Heart left ventricle (tissue), 13 donors: ENCODE data around the gene ZNHIT6.

Experiments
- POLR2A ChIP-seq, 2 donors: fragments of 450-650 bp; IDR thresholded peaks; one replicate each; pipeline ENCODE4 v1.6.1; 2017; ENCODE audit warnings: antibody characterized with exemption in 2 of 2, mild to moderate bottlenecking in 2 of 2, moderate library complexity in 2 of 2
- TF ChIP-seq, protein P1 (sequence below), 12 donors: fragments of 200-600 bp; sonication (generic) in 4 of 12; IDR thresholded peaks; one replicate each; pipeline versions ENCODE4 v1.5.0 to v1.8.0; 2018 to 2022; ENCODE audit warnings: antibody characterized with exemption in 12 of 12, mild to moderate bottlenecking in 5 of 12
- donor health status: ischemic (EF 13 %, LVEDD 7.1; RV severe dilation, severe dysfunction).
- donor health status: DM: no; HTN: yes; CAD: no.
- donor health status: DM: no; HTN: no; CAD: no.
- donor health status: ischemic (EF 25% LVEDD 6.9; RV normal size, moderate dysfunction).
- donor health status: ischemic (EF 25% LVEDD 5.7; RV mildly dilated, moderate dysfunction).
- donor health status: ischemic (EF 35%, LVEDD 5.7; RV mildly dilated, moderate dysfunction).
- donor health status: nonischemic (EF 11% LVEDD 7.7; RV severe dilation, severe dysfunction).
- donor health status: DM: yes; HTN: yes; CAD: no.
- donor health status: PGD.
- donor health status: ischemic (EF 29% LVEDD 5.4; RV normal size, mild dysfunction).
- donor health status: nonischemic (EF 23%, LVEDD 6.1; RV moderate dilation, normal function).

DNA sequence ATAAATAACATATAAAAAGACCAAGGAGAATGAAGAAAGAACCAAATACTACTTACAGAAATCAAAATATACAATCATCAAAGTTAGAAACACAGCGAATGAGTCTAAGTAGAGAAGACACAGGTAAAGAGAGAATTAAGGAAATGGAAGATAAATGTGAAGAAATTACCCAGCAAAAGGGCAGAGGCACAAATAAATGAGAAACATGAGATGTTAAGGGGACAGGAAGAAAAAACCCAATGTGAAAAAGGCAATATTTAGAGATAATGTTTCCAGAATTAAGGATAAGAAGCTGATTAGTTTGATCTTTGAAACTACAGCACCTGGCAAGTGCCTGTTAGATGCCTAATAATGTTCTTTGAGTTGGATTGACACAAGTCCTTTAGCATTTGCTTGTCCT, 86.8 kb downstream of the ZNHIT6 start:
- TF ChIP-seq, protein P1, sequence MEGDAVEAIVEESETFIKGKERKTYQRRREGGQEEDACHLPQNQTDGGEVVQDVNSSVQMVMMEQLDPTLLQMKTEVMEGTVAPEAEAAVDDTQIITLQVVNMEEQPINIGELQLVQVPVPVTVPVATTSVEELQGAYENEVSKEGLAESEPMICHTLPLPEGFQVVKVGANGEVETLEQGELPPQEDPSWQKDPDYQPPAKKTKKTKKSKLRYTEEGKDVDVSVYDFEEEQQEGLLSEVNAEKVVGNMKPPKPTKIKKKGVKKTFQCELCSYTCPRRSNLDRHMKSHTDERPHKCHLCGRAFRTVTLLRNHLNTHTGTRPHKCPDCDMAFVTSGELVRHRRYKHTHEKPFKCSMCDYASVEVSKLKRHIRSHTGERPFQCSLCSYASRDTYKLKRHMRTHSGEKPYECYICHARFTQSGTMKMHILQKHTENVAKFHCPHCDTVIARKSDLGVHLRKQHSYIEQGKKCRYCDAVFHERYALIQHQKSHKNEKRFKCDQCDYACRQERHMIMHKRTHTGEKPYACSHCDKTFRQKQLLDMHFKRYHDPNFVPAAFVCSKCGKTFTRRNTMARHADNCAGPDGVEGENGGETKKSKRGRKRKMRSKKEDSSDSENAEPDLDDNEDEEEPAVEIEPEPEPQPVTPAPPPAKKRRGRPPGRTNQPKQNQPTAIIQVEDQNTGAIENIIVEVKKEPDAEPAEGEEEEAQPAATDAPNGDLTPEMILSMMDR (IDR thresholded peaks at IDR 0.05), result no peak
- TF ChIP-seq POLR2A (IDR thresholded peaks at IDR 0.05), result no peak
